Effector memory CD4-positive, alpha-beta T cell (primary cell): Measurements from ENCODE around the gene CPNE4.

Source experiments
- DNase-seq, 3 donors: peaks; one replicate each; pipeline ENCODE4 v3.0.0-alpha.2; 2020
- H3K27ac ChIP-seq: 2 replicates; pipeline ENCODE4 v1.7.0; 2013; ENCODE audit warnings: mild to moderate bottlenecking, low read length, moderate library complexity; ENCODE audit not compliant: insufficient read depth, poor library complexity, severe bottlenecking
- H3K27me3 ChIP-seq: replicated peaks from 2 replicates; pipeline ENCODE4 v1.7.0; 2013; ENCODE audit warnings: mild to moderate bottlenecking, low read length; ENCODE audit not compliant: insufficient read depth, control insufficient read depth, poor library complexity, severe bottlenecking
- H3K36me3 ChIP-seq: 2 replicates; pipeline ENCODE4 v1.7.0; 2013; ENCODE audit warnings: mild to moderate bottlenecking, low read length, moderate library complexity; ENCODE audit not compliant: control insufficient read depth, insufficient read depth
- H3K4me1 ChIP-seq: 2 replicates; pipeline ENCODE4 v1.7.0; 2013; ENCODE audit warnings: low read length, mild to moderate bottlenecking; ENCODE audit not compliant: control insufficient read depth, insufficient read depth, poor library complexity, severe bottlenecking
- H3K4me3 ChIP-seq: 2 replicates; pipeline ENCODE4 v1.7.0; 2013; ENCODE audit warnings: low read length, low read depth, mild to moderate bottlenecking; ENCODE audit not compliant: insufficient read depth, poor library complexity, severe bottlenecking
- H3K9me3 ChIP-seq: 2 replicates; pipeline ENCODE4 v1.7.0; 2013; ENCODE audit warnings: mild to moderate bottlenecking, low read length, moderate library complexity; ENCODE audit not compliant: control insufficient read depth

Gene CPNE4

DNA sequence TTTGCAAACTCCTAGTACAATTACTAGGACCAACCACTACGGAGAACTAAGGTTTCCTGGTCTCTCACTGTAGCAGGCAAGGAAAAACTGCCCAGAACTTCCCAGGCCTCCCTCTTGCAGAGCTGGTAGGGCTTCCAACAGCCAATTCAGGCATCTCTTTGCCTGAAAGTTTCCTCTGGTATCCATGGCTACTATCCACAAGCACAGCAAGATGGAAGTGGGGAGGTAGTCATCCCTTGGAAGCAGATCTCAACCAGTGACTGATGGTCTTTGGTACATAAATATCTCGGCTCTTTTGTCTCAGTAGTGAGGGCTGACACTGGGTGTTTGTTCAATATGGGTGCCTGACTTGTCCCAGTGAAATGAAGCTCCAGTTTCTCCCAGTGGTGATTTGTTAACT lies 330.7 kb downstream of the CPNE4 start:
- H3K36me3 ChIP-seq: no peaks in the 10 kb centered on the region
- H3K27me3 ChIP-seq: no peaks in the 10 kb centered on the region
- H3K4me1 ChIP-seq: no peaks in the 10 kb centered on the region
- H3K27ac ChIP-seq: no peak overlapping the region
- no peaks in the 10 kb centered on the region for H3K9me3 ChIP-seq
- H3K4me3 ChIP-seq: no peak overlapping the region
- no peak for DNase-seq

DNA sequence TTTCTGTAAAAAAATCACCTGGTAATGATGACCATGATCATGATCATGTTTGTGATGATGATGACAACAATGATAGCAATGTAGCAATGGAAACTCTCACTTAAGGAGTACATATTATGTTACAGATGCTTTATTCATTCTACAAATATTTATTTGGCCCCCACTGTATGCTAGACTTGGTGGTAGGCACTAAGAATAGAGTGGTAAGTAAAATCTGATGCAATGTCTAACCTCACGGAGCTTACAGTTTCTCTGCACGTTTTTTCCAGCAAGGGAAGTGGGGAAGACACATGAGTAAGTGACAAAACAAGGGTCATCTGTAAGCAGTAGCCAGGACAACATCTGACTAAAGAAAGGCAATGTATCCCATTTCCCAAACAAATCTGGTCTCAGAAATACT lies 332.7 kb downstream of the CPNE4 start:
- no peak overlapping the region for H3K4me3 ChIP-seq
- no peaks in the 10 kb centered on the region for H3K27me3 ChIP-seq
- H3K9me3 ChIP-seq: no peaks in the 10 kb centered on the region
- DNase-seq: no peak
- H3K36me3 ChIP-seq: no peaks in the 10 kb centered on the region
- H3K27ac ChIP-seq: no peak overlapping the region
- H3K4me1 ChIP-seq: no peaks in the 10 kb centered on the region

DNA sequence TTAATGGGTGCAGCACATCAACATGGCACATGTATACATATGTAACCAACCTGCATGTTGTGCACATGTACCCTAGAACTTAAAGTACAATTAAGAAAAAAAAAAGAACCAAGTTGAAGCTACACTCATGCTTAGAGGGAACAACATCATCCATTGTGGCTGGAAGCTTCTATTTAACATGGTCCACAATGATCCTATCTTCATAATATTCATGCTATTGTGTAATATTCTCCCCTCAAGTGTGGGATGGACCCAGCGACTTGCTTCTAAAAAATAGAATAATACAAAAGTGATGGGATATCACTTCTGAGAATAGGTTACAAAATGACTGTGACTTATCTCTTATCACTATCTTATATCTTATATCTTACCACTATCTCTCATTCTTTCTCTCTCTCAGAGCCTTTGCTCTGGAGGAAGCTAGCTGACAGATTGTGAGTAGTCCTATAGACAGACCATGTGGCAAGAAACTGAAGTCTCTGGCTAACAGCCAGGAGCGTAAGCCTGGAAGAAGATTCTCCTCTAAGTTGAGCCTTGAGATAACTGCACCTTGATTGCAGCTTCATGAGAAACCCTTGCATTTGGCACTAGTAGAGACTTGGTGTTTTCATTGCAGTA lies 333.6 kb downstream of the CPNE4 start:
- Histone ChIP-seq H3K36me3 (no peaks in the 10 kb centered on the region), H3K4me3 (no peak overlapping the region), H3K9me3 (no peaks in the 10 kb centered on the region), H3K4me1 (no peaks in the 10 kb centered on the region), H3K27me3 (no peaks in the 10 kb centered on the region), H3K27ac (no peak overlapping the region)
- DNase-seq: no peak

DNA sequence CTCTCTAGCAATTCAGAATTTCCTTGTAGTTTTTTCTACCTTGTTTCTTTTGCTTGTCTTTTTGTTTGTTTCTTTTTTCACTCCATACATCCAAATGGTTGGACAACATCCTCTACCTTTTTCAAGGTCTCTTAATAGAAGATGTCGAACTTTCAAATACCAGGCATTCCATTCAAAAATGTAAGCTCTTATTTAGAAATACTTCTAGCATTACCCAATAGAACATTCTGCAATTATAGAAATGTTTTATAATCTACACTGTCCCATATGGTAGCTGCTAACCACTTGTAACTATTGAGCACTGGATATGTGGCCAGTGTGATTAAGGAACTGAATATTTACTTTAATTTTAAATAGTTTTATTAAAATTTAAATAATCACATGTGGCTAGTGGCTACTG lies 335.8 kb downstream of the CPNE4 start:
- no peak for DNase-seq
- H3K36me3 ChIP-seq: no peaks in the 10 kb centered on the region
- H3K4me1 ChIP-seq: no peaks in the 10 kb centered on the region
- H3K27me3 ChIP-seq: no peaks in the 10 kb centered on the region
- no peaks in the 10 kb centered on the region for H3K9me3 ChIP-seq
- no peak overlapping the region for H3K4me3 ChIP-seq
- H3K27ac ChIP-seq: no peak overlapping the region

DNA sequence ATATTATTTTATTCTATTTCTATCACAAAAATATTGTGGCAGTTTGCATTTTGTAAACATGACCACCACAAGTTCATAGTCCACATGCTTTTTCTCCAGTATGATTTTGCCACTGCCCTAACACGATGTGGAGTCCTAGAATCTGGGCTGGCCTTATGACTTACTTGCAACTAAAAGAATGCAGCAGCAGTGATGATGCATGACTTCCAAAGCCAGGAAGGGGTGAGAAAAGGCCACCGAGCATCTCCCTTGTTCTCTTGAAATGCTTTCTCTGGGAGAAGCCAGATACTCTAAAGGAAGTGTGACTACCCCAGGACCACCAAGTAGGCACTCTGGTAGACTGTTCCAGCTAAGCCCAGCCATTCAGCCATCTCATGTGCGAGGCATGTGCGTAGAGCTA lies 340.4 kb downstream of the CPNE4 start:
- Histone ChIP-seq H3K27ac (no peak overlapping the region), H3K27me3 (no peaks in the 10 kb centered on the region), H3K4me1 (no peaks in the 10 kb centered on the region), H3K36me3 (no peaks in the 10 kb centered on the region), H3K9me3 (no peaks in the 10 kb centered on the region), H3K4me3 (no peak overlapping the region)
- no peak for DNase-seq

DNA sequence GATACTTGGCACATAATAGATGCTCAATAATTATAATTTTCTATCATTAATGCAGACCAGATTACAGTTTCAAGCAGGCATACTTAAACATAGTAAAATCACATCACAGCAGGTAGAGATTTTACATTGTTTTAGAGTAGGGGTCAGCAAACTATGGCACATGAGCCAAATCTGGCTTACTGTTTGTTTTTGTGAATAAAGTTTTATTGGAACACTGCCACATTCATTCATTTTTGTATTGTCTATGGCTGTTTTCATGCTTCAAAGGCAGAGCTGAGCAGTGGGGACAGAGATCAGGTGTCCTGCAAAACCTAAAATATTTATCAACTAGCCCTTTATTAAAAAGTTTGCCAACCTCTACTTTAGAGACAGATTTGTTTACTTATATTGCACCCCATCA lies 342.5 kb downstream of the CPNE4 start:
- Histone ChIP-seq H3K9me3 (no peaks in the 10 kb centered on the region), H3K27ac (no peak overlapping the region), H3K27me3 (no peaks in the 10 kb centered on the region), H3K36me3 (no peaks in the 10 kb centered on the region), H3K4me1 (no peaks in the 10 kb centered on the region), H3K4me3 (no peak overlapping the region)
- DNase-seq: no peak

DNA sequence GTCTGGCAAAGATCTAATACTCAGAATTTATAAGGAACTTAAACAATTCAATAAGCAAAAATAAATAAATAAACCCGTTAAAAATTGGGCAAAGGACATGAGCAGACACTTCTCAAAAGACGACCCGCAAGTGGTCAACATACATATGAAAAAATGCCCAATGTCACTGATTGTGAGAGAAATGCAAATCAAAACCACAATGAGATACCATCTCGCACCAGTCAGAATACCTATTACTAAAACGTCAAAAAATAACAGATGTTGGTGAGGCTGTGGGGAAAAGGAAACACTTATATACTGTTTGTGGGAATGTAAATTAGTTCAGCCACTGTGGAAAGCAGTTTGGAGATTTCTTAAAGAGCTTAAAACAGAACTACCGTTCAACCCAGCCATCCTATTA lies 344.0 kb downstream of the CPNE4 start:
- Histone ChIP-seq H3K27ac (no peak overlapping the region), H3K36me3 (no peaks in the 10 kb centered on the region), H3K4me1 (no peaks in the 10 kb centered on the region), H3K9me3 (no peaks in the 10 kb centered on the region), H3K4me3 (no peak overlapping the region), H3K27me3 (no peaks in the 10 kb centered on the region)
- no peak for DNase-seq

DNA sequence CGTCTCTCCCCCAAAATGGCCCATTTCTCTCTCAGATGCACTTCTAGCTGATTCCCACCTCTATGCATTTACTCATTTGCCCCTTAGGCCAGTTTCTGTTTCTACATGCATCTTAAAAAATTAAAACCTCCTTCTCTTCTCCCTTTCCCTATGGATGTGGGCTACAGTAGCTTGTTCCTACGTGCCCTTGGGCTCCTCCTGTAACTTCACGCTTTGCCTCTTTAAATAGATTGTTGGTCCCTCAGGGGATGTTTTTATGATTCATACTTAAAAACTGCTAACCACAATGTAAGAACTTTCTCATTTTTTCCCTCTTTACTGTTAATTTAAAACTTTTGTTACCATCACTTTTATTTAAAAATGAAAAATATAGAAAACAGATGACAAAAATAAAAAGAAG lies 346.4 kb downstream of the CPNE4 start:
- no peak overlapping the region for H3K4me3 ChIP-seq
- H3K36me3 ChIP-seq: no peaks in the 10 kb centered on the region
- no peaks in the 10 kb centered on the region for H3K9me3 ChIP-seq
- no peak for DNase-seq
- H3K27ac ChIP-seq: no peak overlapping the region
- no peaks in the 10 kb centered on the region for H3K27me3 ChIP-seq
- no peaks in the 10 kb centered on the region for H3K4me1 ChIP-seq

DNA sequence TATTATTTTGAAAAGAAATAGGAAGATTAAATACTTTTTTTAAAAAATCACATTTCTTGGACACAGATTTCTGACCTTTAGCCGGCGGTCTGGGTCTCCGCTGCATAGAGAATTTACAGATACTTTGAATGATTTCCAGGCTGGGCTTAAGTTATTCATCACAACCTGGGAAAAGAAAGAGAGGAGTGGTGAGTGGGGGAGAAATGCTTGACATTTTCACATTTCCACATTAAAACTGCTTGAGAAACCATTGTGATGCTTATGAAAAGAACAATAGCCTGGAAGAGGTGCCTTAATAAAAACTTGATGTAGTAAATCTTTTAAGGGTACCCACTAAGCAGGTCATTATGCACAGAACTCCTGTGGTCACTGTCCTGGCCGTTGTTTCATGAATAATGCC lies 365.2 kb downstream of the CPNE4 start:
- no peaks in the 10 kb centered on the region for H3K27me3 ChIP-seq
- no peak for DNase-seq
- H3K36me3 ChIP-seq: no peaks in the 10 kb centered on the region
- H3K4me3 ChIP-seq: no peak overlapping the region
- H3K4me1 ChIP-seq: no peaks in the 10 kb centered on the region
- H3K27ac ChIP-seq: no peak overlapping the region
- H3K9me3 ChIP-seq: no peaks in the 10 kb centered on the region

DNA sequence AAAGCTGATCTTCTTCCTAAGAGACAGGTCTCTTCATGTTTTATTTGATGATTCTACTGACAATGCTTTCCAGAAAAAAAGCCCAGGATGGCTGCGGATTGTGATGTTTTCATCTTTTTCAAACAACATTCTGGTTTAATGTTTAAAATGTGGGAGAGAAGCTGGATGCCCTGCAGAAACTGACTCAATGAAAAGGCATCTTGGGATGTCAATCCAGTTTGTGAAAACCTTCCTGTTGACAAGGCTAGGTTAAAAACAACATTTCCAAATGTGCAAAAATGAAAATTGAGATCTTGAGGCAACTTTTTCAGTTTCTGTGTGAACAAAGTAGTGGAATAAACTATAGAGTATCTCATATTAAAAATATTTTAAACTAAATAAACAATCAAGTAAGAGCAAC lies 376.0 kb downstream of the CPNE4 start:
- no peaks in the 10 kb centered on the region for H3K9me3 ChIP-seq
- no peaks in the 10 kb centered on the region for H3K36me3 ChIP-seq
- H3K27ac ChIP-seq: no peak overlapping the region
- no peaks in the 10 kb centered on the region for H3K4me1 ChIP-seq
- no peak overlapping the region for H3K4me3 ChIP-seq
- no peaks in the 10 kb centered on the region for H3K27me3 ChIP-seq
- DNase-seq: no peak

DNA sequence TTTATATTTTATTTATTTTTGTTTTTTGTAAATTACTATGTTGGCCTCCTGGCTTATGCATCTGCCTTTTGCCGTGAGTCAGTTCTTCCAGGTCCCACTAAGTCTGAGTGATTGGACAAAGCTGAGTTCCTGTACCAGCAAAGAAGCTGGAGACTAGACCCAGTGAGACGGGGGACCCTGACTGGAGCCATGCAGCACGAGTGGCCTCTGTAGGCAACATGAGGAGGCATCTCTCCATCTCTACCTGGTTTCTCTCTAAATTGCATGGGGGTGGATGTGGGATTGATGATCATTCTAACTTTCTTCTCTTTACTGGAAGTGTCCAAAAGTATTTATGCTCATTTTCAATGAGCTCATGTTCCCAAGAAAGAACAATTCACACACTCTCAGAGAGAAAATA lies 376.7 kb downstream of the CPNE4 start:
- no peak overlapping the region for H3K27ac ChIP-seq
- no peak for DNase-seq
- no peaks in the 10 kb centered on the region for H3K4me1 ChIP-seq
- H3K4me3 ChIP-seq: no peak overlapping the region
- no peaks in the 10 kb centered on the region for H3K36me3 ChIP-seq
- no peaks in the 10 kb centered on the region for H3K27me3 ChIP-seq
- no peaks in the 10 kb centered on the region for H3K9me3 ChIP-seq
